GM21526 (cell line): Measurements from ENCODE around the gene RFX6.
A peak's percentile ranks its signal among the peaks of the same experiment; 100 is the strongest.
"Not testable (repeated sequence)": the region's sequence is repeated elsewhere in the genome, so short reads cannot be mapped to it uniquely, and the experiment has no call there.

ENCODE experiments used
- ATAC-seq: cut with Tn5 transposase; IDR thresholded peaks from one replicate; pipeline ENCODE4 v1.9.1; 2021; ENCODE audit warnings: moderate library complexity; ENCODE audit not compliant: unreplicated experiment, low FRiP score

The RFX6 gene

GRCh38 chr6:116876635-116877611 lies at the start of gene RFX6:
TSS of gene RFX6 (plus strand) at chr6:116877242. CDS start at chr6:116877276, 34 bp downstream.
- no peak for ATAC-seq

GRCh38 chr6:116827561-116828240 lies 49.3 kb upstream of the RFX6 start:
- no peak for ATAC-seq

GRCh38 chr6:116828983-116829382 lies 48.1 kb upstream of the RFX6 start, which contains the start of gene GPRC6A:
TSS of gene GPRC6A (minus strand) at chr6:116829083. CDS start at chr6:116829013, 70 bp downstream.
- ATAC-seq, result no peak

- not testable (repeated sequence) for ATAC-seq
These were observed 42.5 kb upstream of the RFX6 start for GRCh38 chr6:116834526-116834925.

- ATAC-seq, result no peak
These were observed 40.3 kb upstream of the RFX6 start for GRCh38 chr6:116836606-116837342.

GRCh38 chr6:116840091-116840490 lies 37.0 kb upstream of the RFX6 start:
- ATAC-seq, result no peak

GRCh38 chr6:116842459-116842858 lies 34.6 kb upstream of the RFX6 start:
- ATAC-seq, result no peak

- no peak for ATAC-seq
These were observed 29.8 kb upstream of the RFX6 start for GRCh38 chr6:116847227-116847626.

- ATAC-seq, result no peak
These were observed 19.0 kb upstream of the RFX6 start for GRCh38 chr6:116858060-116858459.

GRCh38 chr6:116859264-116859663 lies 17.8 kb upstream of the RFX6 start:
- no peak for ATAC-seq

- peak; percentile 64 for ATAC-seq
These were observed 10.7 kb upstream of the RFX6 start for GRCh38 chr6:116866281-116866871.

GRCh38 chr6:116872771-116873170 lies 4.3 kb upstream of the RFX6 start:
- ATAC-seq, result no peak

- ATAC-seq, result no peak
These were observed 935 bp upstream of the RFX6 start for GRCh38 chr6:116876107-116876506.

GRCh38 chr6:116877743-116878142 lies 701 bp downstream of the RFX6 start:
- no peak for ATAC-seq

GRCh38 chr6:116881236-116881635 lies 4.2 kb downstream of the RFX6 start:
- no peak for ATAC-seq

- no peak for ATAC-seq
These were observed 6.0 kb downstream of the RFX6 start for GRCh38 chr6:116883005-116883404.

GRCh38 chr6:116884530-116884929 lies 7.5 kb downstream of the RFX6 start:
- ATAC-seq, result no peak

- ATAC-seq, result no peak
These were observed 10.1 kb downstream of the RFX6 start for GRCh38 chr6:116887168-116887567.

GRCh38 chr6:116887894-116888293 lies 10.9 kb downstream of the RFX6 start:
- no peak for ATAC-seq

GRCh38 chr6:116888732-116889360 lies 11.8 kb downstream of the RFX6 start:
- no peak for ATAC-seq
